HG02840 (cell line): ENCODE data around the gene ADCY1.
"Not testable (repeated sequence)": the region's sequence is repeated elsewhere in the genome, so short reads cannot be mapped to it uniquely, and the experiment has no call there.

Source experiments
- ATAC-seq: cut with Tn5 transposase; IDR thresholded peaks from one replicate; pipeline ENCODE4 v1.9.1; 2021; ENCODE audit warnings: mild to moderate bottlenecking, moderate library complexity, moderate number of reproducible peaks; ENCODE audit not compliant: unreplicated experiment, low FRiP score

ADCY1 gene

GRCh38 chr7:45573661-45574415, at the start of gene ADCY1:
Gene ADCY1 (plus strand): TSS chr7:45574368. CDS start chr7:45574544, 176 bp downstream.
- no peak for ATAC-seq

DNA sequence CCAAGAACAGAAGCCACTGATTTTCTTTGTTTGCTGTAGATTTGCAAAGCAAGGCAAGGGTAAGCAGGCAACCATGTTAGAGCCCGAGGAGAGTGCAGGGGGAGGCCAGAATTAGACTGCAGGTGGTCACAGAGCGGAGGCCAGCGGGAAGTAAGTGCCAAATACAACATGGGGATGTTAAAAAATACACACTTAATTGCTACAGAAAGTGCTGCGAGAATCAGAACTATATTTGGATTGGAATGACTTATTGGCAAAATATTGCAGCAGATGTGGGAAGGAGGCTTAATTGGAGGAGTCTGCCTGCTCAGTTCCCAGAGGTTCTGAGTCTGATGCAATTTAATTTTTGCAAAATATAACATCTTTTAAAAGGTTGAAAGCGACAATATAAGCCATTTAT, 49.7 kb upstream of the ADCY1 start:
- ATAC-seq: no peak

DNA sequence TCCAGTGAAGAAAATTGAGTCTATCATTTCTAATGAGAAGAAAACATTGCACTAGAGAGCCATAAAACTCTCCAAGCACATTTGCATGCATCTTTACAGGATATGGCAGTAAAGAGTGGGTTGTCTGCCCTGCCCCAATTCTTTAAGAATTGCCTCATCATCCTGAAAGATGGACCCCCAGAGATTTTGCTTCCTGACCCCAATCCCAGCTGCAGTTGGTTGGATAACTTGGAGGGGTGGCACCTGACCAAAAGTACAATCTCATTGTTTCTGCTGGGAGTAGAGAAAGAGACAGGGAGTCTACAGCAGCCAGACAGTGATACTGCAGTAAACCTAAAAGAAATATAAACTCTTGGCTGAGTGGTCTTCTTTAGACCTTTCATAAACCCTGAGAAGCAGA, 49.1 kb upstream of the ADCY1 start:
- no peak for ATAC-seq

GRCh38 chr7:45543473-45543872, 30.7 kb upstream of the ADCY1 start:
- ATAC-seq: no peak

- not testable (repeated sequence) for ATAC-seq
These were observed 29.0 kb upstream of the ADCY1 start for GRCh38 chr7:45545105-45545710.

DNA sequence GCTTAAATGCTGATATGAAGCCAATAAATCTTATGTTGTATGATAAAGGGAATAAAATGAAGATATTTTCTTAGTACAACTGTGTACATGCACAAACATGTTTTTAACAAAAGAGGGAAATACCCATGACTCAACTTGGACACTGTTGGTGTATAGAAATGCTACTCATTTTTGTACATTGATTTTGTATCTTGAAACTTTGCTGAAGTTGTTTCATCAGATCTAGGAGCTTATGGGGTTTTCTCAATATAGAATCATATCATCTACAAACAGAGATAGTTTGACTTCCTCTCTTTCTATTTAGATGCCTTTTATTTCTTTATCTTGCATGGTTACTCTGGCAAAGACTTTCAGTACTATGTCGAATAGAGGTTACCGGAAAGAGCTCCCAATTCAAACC, 25.3 kb upstream of the ADCY1 start:
- ATAC-seq: not testable (repeated sequence)

DNA sequence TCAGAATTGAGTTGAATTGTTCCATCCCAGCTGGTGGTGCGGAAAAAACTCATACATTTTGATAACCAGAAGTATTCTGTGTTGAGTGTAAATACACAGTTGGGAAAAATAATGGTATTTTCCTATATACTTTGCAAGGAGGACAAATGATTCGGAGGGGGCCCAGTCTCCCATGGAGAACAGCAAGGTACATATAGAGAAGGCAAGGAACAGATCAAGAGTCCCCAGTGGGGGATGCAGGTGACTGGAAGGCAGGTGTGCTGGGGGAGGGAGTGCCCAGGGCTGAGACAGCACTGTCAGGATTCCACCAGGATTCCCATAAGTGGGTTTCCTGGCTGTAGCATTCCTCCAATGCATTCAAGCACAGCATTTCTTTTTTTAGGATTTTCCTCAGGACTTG, 10.8 kb upstream of the ADCY1 start:
- no peak for ATAC-seq

GRCh38 chr7:45563941-45564461, 10.2 kb upstream of the ADCY1 start:
- no peak for ATAC-seq

- ATAC-seq: no peak
These were observed 9.7 kb upstream of the ADCY1 start for GRCh38 chr7:45564485-45564884.

DNA sequence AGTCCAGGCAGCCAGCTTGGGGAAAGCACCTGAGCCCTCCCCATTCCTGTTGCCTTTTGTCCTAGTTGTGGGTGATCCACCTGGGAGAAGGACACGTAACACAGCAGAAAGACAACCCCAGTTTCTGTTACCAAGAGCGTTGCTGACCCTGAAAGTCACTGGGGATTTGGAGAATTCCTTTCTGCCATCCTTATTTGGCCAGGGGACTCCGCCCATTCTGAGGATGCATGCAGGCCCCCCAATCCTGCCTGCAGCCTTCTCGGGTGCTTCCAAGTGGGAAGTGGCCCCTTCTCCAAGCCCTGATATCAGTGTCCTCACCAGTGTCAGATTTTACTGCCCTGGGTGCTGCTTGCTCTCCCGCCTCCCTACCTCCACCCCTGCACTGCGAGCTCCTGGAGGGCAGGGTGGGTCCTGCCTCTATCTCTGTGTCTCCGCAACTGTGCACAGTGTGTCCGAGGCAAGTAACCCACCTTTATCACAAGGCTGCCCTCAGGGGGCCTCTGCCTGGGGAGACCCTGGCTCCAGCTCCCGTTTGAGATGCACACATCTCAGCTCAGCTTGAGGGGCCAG, 9.2 kb upstream of the ADCY1 start:
- ATAC-seq: no peak

- ATAC-seq: no peak
These were observed 7.8 kb upstream of the ADCY1 start for GRCh38 chr7:45566386-45566785.

DNA sequence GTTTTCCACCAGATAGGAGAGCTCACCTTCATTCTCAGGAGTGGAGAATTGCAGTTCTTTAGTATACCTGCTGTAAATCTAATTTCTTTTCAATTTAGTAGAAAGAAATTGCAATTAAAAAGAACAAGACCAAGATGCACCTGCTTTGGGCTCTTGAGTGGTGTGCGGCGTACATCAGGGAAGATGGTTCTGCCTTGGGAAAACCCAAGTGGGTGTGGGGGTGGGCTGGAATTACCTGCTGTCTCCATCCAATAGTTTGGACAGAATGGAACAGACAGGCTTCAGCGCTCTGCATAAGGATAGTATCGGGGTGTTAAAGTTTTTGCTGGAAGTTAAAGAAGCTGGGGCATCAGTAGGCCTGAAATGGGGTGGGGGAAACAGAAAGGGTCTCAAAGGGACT, 7.2 kb upstream of the ADCY1 start:
- no peak for ATAC-seq

DNA sequence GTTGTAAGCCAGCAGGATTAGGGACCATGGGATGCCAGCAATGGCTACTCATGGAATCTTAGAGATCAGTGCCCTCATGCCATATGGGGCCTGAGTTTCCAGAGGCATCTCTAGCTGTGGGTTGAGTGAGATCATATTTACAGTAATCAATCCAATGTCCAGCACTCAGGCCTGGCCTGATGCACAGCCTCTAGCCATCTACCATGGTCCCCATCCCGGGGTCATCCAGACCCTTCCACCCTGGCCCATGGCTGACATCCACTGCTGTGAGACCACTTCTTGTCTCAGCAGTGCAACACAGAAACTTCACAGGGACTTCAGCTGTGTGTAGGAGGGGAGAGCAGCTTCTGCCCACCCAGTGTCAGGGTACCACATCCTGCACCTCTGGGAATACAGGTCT, 6.5 kb upstream of the ADCY1 start:
- no peak for ATAC-seq

GRCh38 chr7:45568536-45569289, 5.5 kb upstream of the ADCY1 start:
- no peak for ATAC-seq

- no peak for ATAC-seq
These were observed 4.9 kb upstream of the ADCY1 start for GRCh38 chr7:45569290-45569685.

GRCh38 chr7:45570797-45571196, 3.4 kb upstream of the ADCY1 start:
- ATAC-seq: no peak

DNA sequence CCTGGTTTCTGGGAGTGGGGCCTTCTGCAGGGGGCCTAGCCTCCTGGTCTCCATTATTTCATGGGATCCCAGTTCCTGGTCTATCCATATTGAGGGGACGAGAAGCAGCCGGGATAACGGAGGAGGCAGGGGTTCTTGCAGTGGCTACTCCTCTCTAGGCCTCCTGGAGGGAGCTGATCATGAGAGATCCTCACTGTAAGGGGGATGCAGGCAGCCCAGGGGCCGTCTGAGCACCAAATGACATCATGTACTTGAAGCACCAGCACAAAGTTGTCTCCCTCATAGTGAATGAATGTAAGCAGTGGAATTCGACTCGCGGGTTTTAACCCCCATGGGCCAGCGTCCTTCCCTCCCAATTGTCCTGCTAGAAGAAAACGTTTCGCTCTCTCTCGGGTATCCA, 964 bp upstream of the ADCY1 start:
- ATAC-seq: no peak

GRCh38 chr7:45574416-45574668, 174 bp downstream of the ADCY1 start:
- ATAC-seq: no peak

DNA sequence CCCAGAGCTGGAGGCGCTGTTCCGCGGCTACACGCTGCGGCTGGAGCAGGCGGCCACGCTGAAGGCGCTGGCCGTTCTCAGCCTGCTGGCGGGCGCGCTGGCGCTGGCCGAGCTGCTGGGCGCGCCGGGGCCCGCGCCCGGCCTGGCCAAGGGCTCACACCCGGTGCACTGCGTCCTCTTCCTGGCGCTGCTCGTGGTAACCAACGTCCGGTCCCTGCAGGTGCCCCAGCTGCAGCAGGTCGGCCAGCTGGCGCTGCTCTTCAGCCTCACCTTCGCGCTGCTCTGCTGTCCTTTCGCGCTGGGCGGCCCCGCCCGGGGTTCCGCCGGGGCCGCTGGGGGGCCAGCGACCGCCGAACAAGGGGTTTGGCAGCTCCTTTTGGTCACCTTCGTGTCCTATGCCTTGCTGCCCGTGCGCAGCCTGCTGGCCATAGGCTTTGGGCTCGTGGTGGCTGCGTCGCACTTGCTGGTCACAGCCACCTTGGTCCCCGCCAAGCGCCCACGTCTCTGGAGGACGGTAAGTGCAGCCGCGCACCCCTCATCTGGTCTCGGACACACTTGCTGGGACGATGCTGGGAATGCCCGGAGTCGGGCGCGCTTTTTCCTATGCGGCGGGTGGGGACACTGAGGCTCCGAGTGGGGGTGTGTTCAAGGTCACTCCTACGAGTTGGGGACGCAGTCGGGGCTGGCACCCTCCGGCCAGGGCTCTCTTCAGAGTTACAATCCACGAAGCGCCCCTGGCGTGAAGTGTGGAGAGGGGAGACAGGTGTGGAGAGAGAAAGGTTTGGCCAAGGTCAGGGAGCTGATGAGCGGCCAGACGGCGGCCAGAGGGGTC, 717 bp downstream of the ADCY1 start:
- no peak for ATAC-seq

- no peak for ATAC-seq
These were observed 1.5 kb downstream of the ADCY1 start for GRCh38 chr7:45575501-45576248.
